ENCODE measurements around the gene SIPA1L3.

SIPA1L3 gene

DNA sequence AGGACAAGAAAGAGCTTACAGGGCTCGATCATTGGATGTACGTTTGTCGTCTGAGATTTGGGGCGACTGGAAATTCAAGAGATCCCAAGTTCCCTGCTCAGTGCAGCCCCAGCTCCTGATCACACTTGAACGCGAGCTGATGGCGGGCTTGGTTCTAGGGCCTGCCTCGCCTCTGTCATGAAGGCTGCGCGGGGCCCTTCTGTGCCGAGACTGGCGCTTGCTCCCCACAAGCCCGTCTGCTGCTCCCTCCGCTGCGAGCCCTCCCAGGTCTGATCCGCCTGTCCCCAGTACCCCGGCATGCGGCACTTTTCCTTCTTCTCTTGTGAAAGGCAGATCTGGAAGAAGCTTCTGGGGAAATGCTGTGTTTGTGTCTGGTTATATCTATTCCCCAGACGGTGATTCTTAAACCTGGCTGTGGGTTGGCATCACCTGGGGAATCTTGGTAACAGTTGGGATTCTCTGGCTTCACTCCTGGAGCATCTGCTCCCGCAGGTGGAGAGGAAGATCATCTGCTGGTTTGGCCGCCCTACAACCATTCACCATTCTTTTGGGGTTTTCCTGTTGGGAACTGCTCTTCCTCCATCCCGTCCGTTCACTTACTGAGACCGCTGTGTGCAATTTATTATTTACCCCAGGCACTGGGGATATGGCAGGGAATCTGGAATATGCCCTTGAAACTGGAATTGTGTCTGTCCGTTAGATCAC, 43.6 kb downstream of the SIPA1L3 start:
- no peak for DNase-seq

DNA sequence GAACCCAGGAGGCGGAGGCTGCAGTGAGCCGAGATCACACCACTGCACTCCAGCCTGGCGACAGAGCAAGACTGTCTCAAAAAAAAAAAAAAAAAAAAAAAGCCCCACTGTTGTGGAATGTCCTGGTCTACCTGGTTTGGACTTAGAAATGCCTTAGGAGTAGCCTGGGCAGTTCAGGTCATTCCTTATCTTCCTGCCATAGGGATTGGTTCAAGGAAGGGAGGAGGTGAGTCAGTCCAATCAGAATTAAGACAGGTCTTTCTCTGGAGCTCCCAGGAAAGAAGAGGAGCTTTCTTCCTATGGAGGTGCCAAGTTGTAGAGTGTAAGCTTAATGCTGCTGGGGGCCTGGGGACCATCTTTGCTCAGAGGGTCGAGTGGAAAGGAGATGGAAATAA, 44.8 kb downstream of the SIPA1L3 start:
- no peak for DNase-seq

GRCh38 chr19:37953171-37953917, 46.3 kb downstream of the SIPA1L3 start:
- no peak for DNase-seq

GRCh38 chr19:37953918-37954303, 46.9 kb downstream of the SIPA1L3 start:
- DNase-seq = no peak

- no peak for DNase-seq
Observed at GRCh38 chr19:37954421-37954874, 47.4 kb downstream of the SIPA1L3 start.

DNA sequence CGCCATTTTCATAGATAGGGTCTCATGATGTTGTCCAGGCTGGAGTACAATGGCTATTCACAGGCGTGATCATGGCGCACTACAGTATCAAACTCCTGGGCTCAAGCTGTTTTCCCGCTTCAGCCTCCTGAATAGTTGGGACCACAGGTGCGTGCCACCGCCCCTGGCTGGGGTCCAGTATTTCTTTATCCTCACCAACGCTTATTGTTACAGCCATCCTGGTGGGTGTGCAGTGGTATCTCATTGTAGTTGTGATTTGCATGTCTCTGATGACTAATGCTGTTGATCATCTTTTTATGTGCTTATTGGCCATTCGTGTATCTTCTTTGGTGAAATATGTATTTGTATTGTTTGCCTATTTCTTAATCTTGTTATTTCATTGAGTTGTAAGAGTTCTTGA, 49.0 kb downstream of the SIPA1L3 start:
- DNase-seq = no peak

DNA sequence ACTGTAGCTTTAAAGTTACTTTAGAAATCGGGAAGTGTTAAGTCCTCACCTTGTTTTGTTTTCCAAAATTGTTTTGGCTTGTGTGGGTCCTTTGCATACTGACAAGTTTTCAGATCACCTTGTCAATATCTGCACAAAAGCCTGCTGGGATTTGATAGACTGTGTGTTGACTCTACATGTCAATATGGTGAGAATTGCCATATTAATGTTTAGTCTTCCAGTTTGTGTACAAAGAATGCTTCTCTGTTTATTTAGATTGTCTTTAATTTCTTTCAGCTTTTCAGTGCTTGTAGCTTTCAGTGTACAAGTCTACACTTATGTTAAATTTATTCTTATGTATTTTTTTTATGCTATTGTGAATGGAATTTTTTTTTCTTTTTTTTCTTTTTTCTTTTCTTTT, 50.2 kb downstream of the SIPA1L3 start:
- no peak for DNase-seq

DNA sequence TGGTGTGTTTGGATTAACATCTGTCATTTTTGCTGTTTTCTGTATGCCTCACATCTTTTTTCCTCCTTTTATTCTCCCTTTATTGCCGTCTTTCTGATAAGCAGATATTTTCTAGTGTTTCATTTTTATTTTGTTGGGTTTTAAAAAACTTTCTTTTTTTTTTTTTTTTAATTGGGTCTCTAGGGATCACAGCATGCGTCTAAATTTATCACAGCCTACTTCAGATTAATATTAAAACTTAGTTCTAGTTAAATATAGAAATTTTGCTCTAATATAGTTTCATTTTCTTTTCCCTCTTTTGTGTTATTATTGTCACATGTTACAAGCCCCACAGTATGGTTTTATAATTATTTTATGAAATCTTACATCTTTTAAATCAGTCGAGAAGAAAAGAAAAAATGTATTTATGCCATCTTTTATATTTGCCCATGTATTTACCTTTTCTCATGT, 52.7 kb downstream of the SIPA1L3 start:
- DNase-seq = no peak

- no peak for DNase-seq
Observed at GRCh38 chr19:37961198-37961597, 54.2 kb downstream of the SIPA1L3 start.

DNA sequence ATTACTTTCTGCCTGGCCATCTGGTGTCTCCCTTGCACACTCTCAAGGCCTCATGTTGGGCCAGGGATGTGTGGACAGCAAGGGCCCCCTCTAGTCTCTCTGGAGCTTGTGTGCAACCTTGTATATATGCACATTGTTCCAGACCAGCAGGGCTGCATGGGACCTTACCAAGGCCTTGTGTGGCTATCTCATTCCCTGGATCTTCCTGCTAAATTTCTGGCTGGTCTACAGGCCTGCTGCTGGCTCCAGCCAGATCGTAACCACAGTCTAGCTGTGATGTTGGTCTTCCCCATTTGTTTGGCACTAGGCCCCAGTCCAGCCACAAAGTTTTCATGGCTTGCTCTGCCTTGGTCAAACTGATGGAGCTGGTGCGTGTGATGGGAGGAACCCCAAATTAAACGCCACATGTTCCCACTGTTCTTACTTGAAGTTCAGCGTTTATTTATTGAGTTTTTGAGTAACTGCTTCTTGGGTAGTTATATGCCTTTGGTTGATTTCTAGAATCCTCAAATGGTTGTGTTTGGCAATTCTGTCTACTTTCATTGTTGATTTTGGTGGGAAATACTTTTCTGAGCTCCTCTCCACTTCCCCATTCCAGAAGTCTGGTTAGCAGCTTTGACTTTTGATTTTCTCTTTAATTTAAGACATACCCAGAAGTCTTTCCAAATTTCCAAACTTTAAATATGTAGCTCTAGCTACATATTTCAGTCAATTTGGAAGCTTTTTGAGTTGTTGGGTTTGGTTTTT, 56.4 kb downstream of the SIPA1L3 start:
- DNase-seq = no peak

DNA sequence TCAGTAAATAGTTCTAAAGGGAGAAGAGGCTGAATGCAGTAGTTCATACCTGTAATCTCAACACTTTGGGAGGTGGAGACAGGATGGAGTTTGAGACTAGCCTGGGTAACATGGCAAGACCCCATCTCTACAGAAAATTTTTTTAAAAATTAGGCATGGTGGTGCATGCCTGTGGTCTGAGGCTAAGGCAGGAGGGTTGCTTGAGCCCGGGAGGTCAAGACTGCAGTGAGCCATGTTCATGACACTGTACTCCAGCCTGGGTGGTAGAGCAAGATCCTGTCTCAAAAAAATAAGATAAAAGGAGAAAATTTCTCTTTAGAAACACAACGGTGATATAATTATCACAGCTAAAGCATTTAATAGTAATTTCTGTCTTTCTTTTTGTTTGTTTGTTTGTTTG, 57.1 kb downstream of the SIPA1L3 start:
- DNase-seq = no peak

DNA sequence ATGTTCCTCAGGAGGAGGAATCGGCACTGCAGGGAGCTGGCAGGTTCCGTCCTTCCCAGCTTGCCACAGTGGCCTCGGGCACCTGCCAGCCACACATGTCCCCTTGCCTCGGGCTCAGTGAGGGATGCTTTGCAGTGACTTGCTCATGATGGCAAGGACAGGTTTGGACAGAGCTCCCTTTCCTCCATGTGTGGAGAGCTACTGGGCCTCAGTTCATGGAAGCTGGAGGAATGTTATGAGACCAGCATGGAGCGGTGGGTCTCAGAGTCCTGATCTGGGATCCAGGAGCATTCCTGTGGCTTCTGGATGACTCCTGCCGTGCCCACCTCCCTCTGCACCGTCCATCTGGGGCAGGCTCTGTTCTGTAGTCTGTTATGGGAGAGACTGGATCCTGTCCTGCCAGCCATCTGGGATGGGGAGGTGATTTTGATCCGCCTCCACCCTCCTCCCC, 59.2 kb downstream of the SIPA1L3 start:
- DNase-seq = no peak

DNA sequence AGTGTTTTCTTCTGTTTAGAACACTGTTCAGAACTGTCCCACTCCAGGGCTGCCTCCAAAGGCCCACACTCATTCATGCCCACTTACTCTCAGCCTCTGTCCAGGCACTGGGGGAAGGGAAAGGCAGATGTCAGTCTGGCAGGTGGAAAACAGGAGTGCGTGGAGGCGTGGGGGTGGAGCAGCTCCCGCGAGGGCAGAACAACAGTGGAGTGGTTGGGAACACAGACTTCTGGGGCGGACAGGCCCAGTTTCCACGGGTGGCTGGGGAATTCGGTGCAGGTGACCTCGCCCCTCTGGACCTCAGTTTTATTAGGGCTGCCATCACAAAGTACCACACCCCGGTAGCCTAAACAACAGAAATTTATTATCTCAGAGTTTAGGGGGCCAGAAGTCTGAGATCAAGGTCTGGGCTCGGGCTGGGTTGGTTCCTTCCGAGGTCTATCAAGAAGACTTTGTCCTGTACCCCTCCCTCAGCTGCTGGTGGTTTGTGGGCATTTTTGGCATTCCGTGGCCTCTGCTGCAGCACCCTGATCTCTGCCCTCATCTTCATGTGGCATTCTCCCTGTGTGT, 59.7 kb downstream of the SIPA1L3 start:
- no peak for DNase-seq

DNA sequence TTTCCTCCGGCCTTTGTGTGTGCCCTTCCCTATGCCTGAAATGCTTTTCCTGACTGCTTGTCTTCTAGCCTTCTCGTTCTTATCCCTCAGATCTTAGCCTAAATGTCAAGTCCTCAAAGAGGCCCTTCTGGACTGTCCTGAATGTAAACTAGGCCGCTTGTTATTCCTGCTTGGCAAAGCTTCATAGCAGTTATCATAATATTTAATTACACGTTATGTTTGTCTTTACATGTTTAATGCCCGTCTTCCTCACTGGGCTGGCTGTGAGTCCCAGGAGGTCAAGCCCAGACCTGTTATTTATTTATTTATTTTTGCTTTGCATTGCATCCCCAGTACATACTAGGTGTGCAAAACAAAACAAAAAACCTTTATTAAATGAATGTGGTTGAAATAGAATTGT, 62.7 kb downstream of the SIPA1L3 start:
- DNase-seq = no peak

GRCh38 chr19:37970699-37971098, 63.7 kb downstream of the SIPA1L3 start:
- DNase-seq = no peak

DNA sequence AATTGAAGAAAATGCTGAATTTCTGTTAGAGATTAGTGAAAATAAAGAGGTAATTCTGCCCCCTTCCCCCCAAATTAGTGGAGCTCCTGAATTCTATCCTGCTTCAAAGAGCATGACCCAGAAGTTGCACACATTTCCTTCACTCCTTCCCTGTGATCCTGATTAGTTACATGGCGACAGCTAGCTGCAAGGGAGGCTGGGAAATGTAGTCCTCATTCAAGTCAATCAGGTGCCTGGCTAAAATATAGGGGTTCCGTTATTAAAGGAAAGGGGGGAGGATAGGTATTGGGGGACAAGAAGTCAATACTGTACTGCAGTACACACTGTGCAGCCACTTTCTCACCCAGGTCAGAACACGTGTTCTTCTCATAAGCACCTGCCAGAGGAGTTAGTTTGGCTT, 65.8 kb downstream of the SIPA1L3 start:
- no peak for DNase-seq

DNA sequence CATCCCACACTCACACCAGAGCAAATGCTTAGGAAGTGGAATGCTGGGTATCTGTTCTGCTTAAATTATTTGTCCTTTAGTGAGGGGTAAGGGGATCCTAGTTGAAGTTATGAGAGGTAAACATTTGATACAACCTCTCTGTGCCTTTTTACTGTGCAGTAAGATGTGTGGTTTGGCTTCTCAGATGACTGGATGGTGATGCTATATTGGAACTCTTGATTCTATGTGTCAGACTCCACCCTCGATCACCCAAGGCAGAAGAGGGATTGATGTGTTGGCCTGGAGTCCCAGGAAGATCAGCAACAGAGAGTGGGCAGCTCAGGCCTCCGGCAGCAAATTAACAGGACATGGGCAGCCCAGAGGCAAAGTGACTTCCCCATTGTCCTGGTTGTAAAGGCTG, 66.7 kb downstream of the SIPA1L3 start:
- DNase-seq = no peak

- no peak for DNase-seq
Observed at GRCh38 chr19:37975071-37975470, 68.1 kb downstream of the SIPA1L3 start.

DNA sequence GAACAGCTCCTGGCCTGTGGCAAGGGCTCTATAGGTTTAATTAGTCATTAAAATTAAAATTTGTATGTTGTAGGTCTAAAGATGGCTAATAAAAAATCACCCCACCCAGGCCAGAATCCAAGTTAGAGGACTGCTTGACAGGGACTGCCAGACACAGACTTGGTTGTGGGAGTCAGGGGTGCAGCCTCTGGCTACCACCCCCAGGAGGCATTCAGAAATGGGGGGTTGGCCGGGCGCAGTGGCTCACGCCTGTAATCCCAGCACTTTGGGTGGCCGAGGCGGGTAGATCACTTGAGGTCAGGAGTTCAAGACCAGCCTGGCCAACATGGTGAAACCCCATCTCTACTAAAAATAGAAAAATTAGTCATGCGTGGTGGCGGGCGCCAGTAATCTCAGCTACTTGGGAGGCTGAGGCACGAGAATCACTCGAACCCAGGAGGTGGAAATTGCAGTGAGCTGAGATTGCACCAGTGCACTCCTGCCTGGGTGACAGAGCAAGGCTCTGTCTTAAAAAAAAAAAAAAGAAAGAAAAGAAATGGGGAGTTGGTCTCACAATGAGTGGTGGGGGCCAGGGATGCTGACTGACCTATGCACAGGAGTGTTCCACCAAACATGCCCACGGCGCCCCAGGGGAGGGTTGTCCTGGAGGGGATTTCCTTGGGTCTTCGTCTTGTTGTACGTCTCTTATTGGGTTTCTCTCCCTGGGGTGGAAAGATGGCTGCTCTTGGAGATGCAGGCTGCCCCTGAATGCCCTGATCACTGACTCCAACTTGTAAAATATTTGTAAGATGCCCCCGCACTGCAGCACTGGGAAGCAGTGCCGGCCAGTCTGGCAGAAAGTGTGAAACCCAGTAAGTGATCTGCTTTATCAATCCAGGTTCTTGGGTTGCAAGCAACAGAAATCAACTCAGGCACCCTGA, 68.8 kb downstream of the SIPA1L3 start:
- no peak for DNase-seq

DNA sequence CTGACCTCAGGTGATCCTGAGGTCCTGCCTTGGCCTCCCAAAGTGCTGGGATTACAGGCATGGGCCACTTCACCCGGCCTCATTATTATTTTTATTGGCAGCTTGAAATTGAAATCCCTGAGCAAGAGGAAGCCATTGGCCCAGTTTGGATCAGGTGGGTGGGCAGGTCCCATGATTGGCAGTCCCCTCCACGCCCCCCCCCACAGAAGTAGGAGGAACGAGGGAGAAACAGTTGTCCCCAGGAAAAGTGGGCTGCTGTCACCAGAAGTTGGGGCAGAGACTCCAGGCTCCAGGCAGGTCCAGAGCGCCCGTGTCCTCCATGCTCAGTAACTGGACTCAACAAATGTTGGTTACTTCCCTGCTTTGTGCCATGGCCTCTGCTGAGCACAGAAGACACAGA, 70.4 kb downstream of the SIPA1L3 start:
- DNase-seq = no peak

GRCh38 chr19:37977992-37978391, 71.0 kb downstream of the SIPA1L3 start:
- no peak for DNase-seq

GRCh38 chr19:37979547-37980082, 72.6 kb downstream of the SIPA1L3 start:
- DNase-seq = no peak

Measured in inflammatory macrophage treated with lipopolysaccharide for 1 hour (primary cell).